GM18519 (cell line): ENCODE measurements around the gene ZNF300.
A peak's percentile ranks its signal among the peaks of the same experiment; 100 is the strongest.
"Not testable (repeated sequence)": the region's sequence is repeated elsewhere in the genome, so short reads cannot be mapped to it uniquely, and the experiment has no call there.

Experiments used
- ATAC-seq: cut with Tn5 transposase; IDR thresholded peaks from one replicate; pipeline ENCODE4 v1.9.1; 2021; ENCODE audit warnings: mild to moderate bottlenecking, moderate library complexity; ENCODE audit not compliant: unreplicated experiment, low FRiP score

The ZNF300 gene

GRCh38 chr5:150904479-150905311, at the start of gene ZNF300:
ZNF300 (minus strand) TSS chr5:150904980; CDS start chr5:150903155, 1,825 bp downstream.
- ATAC-seq = no peak

DNA sequence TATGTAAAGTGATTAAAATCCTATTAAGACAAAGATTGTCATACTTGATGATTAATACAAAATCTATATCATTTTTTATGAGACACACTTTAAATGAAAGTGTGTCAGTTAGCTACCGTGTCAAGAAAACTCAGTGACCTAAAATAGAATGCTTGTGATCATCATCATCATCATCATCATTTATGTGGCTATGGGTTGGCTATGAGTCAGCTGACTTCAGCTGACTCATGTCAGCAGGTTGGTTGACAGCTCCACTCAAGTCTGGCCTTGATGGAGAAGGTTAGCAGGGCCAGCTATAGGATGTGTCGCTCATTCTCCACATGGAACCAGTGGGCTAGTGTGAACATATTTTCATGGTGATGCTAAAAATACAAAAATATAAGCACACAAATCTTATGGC, 43.8 kb upstream of the ZNF300 start:
- no peak for ATAC-seq

DNA sequence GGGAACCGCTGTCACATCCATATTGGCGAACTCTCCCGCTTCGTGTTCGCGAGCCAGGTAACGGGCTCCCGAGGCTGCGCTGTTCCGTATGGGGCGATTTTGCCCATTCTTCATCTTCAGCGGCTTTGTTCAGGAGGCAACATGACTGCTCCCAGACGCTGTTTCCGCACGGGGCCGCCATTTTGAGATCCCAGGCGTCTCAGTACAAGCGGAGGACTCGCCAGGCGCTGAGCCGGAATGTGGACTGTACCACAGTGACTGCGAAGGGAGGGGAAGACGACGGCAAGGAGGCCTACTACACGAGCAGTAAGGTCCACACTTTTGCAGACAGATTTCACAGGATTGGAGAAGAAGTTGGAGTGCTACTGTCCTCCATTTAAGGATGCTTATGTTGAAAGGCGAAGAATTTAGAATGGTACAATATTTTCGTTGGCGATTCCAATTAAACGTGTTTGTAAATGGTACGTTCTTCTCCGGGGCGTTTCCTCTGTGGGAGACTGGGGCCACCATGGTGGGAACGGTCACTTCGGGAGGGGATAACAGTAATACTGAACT, 41.6 kb upstream of the ZNF300 start:
- no peak for ATAC-seq

GRCh38 chr5:150945947-150946346, 41.2 kb upstream of the ZNF300 start:
- no peak for ATAC-seq

- no peak for ATAC-seq
Observed at GRCh38 chr5:150945486-150945885, 40.7 kb upstream of the ZNF300 start.

GRCh38 chr5:150931368-150931965, 26.7 kb upstream of the ZNF300 start:
- no peak for ATAC-seq

DNA sequence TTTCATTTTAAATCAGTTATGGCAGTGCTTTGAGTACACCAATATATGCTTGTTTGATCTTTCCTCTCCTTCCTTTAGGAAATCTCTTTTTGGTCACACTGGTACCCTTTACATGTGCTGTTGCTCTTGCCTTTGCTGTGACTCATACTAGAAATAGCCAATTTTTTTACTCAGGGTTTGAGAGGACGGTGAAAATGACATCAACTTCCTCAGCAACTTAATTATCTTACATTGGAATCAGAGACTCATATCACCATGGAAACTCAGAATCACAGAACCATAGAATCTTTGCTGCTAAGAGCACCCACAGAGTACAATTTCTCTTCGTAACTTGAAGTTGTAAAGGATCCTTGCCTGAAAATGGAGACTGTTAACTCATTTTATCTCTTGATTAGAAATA, 13.8 kb upstream of the ZNF300 start:
- no peak for ATAC-seq

- no peak for ATAC-seq
Observed at GRCh38 chr5:150912312-150912814, 7.6 kb upstream of the ZNF300 start.

DNA sequence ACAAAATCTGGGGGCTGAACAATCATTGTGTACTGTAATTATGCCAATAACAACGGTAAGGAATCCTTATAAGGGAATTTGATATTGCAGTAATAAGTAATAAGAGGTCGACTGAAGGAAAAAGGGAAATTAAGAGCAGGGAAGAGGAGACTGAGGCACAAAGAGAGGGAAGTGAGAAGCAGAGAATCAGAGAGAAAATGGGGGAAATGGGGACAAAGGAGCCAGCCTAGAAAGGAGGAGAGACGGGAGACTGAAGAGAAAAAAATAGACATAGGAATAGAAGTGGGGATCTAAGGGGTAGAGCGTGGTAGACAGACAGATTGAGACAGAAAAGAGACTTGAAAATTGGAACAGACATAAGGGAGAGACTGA, 518 bp upstream of the ZNF300 start:
- ATAC-seq = no peak

DNA sequence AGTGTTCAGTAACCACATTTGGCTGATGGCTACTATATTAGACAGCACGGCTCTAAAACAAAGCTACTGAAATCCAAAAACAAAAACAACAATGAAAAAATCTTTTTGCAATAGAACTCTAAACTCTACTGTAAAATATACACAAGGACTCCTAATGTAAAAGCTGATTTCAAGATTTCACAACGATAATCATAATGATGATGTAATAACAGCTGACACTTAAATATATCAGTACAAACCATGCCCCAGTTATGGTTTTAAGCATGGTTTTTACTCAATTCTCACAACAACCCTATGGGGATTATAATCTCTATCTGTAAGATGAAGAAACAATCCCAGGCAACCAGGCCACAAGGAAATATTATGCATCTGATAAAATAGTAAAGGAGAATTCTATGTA, 3.3 kb downstream of the ZNF300 start:
- ATAC-seq = no peak

DNA sequence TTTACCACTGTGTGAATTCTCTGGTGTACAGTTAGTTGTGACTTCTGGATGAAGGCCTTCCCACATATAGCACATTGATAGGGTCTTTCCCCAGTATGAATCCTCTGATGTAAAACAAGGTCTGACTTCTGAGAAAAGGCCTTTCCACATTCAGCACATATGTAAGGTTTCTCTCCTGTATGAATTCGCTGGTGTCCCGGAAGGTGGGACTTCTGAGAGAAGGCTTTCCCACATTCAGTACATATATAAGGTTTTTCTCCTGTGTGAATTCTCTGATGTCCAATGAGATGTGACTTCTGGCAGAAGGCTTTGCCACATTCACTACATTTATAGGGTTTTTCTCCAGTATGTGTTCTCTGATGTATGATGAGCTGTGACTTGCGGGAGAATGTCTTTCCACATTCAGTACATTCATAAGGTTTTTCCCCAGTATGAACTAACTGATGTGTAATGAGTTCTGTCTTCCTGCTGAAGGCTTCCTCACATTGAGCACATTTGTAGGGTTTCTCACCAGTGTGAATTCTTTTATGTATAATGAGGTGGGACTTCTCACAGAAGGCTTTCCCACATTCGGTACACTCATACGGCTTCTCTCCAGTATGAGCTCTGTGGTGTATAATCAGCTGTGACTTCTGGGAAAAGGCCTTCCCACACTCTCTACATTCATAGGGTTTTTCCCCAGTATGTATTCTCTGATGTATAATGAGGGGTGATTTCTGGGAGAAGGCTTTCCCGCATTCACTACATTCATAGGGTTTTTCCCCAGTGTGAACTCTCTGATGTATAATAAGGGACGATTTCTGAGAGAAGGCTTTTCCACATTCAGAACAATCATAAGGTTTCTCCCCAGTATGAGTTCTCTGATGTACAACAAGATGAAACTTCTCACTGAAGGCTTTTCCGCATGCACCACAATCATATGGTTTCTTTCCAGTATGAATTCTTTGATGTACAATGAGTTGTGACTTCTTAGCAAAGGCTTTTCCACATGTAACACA, 9.1 kb downstream of the ZNF300 start:
- no peak for ATAC-seq

GRCh38 chr5:150879358-150879757, 25.4 kb downstream of the ZNF300 start:
- ATAC-seq = no peak

- ATAC-seq = no peak
Observed at GRCh38 chr5:150862070-150862469, 42.7 kb downstream of the ZNF300 start.

DNA sequence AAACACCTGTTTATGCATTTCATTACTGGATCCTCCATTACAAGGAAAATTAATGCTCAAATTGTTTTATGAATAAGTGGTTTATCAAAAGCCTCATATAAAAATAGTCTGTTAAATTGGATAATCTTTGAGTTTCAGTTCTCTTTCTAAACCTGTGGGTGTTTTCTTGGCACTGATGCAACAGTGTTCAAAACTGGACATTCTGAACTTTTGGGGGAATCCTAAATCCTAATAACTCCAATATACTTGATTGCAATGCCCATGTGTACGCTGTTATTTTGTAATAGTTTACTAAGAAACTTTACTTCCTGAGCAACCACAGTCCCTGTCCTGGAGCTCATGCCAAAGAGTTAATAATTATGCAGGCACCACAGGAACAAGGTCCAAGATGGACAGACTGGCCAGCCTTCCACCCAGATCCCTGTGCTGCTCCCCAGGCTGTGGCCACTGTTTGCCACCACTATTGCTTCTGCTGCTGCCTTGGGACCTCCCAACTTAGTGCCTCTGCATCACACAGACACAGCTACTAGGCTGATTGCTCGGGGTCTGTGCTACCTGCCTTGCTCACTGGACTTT, 44.4 kb downstream of the ZNF300 start:
- no peak for ATAC-seq

DNA sequence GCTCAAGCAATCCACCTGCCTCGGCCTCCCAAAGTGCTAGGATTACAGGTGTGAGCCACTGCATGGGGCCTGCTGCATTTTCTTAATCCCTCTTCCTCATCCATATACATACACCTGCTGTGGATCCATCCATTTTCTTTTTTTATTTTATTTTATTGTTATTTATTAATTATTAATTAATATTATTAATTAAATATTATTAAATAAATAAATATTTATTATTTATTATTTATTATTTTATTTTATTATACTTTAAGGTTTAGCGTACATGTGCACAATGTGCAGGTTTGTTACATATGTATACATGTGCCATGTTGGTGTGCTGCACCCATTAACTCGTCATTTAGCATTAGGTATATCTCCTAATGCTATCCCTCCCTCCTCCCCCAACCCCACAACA, 48.1 kb downstream of the ZNF300 start:
- not testable (repeated sequence) for ATAC-seq

DNA sequence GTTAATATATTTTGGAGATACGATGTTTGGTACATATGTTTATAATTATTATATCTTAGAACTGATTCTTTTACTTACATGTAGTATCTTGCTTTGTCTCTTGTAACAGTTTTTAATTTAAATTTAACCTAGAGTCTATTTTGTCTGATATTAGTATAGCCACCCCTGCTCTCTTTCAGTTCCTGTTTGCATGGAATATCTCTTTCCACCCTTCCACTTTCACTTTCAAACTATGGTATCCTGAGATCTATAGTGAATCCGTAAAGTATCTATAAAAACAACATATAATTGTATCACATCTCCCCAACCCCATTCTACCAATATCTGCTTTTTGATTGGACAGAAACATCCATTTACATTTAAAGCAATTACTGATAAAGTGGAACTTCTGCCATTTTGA, 51.2 kb downstream of the ZNF300 start:
- ATAC-seq = no peak

DNA sequence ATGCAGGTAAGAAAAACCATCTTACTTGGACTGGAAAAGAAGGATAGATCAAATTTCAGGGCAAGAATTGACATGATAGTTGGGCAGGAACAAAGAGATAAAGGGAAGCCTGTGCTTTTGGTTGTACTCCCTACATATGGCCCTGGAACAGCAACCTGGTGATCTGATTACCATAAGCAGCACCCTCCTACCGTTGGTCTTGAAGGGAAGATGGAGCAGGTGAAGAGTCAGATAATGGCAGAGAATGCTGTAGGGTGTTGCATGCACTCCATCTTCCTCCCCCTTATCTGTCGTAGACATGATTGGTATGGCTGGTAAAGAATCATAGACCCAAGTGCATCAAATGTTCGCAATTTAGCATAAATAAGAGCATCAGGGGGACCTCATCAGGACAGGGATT, 53.7 kb downstream of the ZNF300 start:
- no peak for ATAC-seq

GRCh38 chr5:150848271-150848670, 56.5 kb downstream of the ZNF300 start:
- ATAC-seq = no peak

- ATAC-seq = no peak
Observed at GRCh38 chr5:150847334-150847695, 57.5 kb downstream of the ZNF300 start.

DNA sequence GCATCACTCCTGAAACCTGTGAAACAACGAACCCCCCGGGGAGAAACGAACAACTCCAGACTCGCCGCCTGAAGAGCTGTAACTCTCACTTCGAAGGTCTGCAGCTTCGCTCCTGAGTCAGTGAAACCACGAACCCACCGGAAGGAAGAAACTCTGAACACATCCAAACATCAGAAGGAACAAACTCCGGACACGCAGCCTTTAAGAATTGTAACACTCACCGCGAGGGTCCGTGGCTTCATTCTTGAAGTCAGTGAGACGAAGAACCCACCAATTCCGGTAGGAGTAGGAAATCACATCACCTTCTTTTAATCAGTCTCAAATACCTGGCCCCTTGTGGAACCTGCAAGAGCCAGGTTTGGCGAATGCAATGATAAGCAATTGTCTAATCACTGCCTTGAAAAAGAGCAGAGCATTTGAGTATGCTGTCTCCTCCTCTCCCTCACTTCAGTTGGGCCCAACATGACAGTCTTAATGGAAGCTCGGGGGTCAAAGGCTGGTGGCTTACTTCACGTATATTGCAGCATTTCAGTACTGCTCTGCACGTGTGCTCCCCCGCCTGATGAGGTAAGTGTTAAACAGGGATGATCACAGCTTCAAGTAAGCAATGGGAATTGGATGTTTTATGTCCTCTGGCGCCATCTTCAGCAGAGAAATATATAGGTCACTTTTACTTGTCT, 58.0 kb downstream of the ZNF300 start:
- peak; percentile 85 for ATAC-seq
